NCI-H748 (cell line): ENCODE measurements around the gene SPTBN1.
A peak's percentile ranks its signal among the peaks of the same experiment; 100 is the strongest.
"Not testable (repeated sequence)": the region's sequence is repeated elsewhere in the genome, so short reads cannot be mapped to it uniquely, and the experiment has no call there.

ENCODE experiments used
- DNase-seq: peaks from one replicate; lab custom pipeline; 2025; ENCODE audit not compliant: unreplicated experiment; lab: John Stamatoyannopoulos, UW

Gene SPTBN1

DNA sequence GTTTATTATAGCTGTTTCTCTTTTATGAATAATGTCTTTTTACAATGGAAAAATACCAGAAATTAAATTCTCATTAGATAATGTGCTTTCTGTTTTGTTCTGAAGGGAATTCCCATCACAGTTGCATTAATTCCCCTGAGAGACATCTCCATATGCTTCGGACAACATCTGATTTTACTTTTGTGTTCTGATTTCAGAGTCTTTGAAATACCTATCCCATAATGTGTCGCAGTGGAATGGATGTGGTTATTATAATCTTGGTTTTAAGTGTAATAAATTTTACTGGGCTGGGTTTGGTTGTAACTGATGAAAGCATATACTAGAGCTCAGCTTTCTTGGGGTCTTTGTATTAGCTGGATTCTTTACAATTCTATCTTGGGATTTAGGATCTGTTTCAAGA is 12.5 kb downstream of the SPTBN1 start:
- DNase-seq = no peak

DNA sequence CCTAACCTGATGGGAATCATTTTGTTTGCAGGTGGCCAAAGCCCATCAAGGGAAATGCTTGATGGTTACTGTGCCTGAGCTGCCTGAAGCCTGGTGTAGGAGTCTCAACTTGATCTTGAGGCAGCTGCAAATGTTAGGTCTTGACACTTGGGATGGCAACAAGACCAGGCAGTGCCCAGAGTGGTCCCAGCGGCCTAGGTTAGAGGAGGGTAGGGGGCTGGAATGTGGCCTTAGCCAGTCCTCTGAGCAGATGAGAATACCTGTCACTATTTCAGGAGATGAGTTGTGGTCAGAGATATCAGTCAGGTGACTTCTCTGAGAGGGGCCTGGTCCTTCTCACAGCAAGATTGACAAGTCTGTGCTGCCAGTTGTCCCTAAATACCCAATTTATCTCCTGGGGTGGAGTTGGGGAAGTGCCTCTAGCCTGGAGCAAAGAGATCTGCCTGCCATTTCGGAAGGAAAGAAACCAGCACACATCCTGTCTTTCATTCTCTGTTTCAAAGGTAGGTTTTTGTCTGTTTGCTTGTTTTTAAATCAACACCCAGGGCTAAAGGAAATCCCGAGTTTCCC is 13.4 kb downstream of the SPTBN1 start:
- no peak for DNase-seq

DNA sequence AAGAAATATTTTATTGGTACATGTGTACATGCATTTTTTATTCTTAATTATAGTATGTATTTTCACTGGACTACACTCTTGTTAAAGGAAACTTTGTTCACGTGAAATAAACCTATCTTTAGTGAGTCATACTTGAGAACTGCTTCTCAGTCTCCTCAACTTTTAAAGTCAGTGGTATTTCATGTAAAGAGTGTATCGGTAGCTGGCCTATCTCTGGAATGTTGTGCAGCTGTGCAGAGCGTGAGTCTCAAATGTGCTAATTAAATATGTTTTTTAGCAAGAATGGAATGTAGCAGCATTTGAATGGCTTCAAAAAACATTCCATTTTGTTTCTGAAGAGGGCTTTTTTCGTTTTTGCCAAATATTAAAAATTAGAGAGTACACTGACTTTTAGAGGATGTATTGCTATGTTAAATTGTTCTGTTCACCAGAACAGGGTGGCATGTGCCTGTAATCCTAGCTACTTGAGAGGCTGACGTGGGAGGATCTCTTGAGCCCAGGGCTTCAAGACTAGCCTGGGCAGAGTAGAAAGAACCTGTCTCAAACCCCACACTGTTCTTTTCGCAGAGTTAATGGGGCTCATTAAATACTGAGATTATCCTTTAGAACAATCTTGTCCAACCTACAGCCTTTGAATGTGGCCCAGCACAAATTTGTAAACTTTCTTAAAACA is 14.3 kb downstream of the SPTBN1 start:
- DNase-seq = no peak

DNA sequence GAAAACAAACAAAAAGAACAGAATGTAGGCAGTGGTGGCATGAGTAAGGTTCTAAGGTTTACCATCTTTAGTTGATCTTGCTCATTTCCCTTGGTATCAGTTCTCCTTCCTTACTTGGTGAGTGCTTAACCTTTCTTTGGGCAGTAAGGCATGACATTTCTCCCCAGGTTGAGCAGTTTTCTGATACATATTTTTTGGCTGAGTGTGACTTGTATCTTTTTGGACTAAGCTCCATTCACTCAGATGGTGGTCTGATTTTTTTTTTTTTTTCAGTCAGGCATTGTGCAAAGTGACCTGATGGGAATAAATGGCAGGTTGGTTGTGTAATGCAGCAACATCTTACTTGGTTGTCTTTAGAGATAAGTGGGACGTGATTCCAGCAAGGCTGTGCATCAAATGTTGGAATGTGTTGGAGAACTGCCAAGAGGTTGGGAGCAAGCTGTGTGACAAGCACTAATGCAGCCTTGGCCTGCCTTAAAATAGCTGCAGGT is 15.1 kb downstream of the SPTBN1 start:
- peak; percentile 27 for DNase-seq

DNA sequence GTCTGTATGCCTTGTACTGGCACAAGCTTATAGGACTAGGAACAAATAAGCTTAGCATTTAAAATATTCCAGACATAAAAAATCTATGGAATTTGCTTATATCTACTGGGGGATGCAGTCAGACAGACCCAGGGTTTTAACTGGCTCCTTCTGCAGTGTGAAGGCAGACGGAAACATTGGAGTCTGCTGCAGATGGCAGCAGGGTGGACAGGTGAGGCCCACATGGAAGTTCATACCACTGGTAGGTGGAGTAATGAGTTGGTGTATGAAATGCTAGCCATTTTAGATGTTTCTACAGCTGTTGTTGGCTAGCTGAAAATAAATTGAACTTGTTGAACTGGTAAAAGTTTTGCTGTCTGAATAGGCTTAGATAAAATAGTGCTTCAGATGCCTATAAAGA is 17.7 kb downstream of the SPTBN1 start:
- DNase-seq = no peak

DNA sequence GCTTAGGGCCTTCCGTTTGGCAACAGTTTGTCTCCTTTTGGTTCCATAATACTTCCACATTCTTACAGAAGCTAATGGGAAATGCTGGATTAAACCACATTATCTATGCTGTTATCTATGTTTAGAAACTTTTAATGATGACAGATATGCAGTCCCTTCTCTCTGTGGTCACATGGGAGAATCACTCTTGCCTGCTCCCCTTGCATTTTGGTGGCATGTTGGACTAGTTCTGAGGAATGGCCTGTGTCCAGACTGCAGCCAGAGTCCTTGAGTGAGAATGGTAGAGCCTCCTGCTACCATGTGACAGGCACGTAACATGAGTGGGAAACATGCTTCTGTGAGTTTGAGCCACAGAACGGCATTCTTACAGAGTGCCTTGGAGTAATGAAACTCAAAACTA is 19.2 kb downstream of the SPTBN1 start:
- no peak for DNase-seq

DNA sequence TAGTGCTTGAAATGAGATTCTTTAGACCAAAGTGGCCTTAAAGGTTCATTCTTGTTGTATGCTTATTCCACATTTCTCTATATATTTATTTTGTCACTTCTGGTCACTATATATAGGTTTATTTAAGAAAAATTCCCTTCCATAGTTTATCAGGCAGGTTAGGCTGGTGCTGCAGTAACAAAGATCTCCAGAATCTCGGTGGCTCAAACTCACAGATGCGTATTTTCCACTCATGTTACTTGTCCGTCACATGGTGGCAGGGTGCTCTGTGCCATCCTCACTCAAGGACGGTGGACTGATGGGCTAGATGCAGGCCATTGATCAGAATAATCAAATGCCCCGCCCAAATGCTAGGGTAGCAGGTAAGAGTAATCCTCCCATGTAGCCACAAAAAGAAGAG is 19.8 kb downstream of the SPTBN1 start:
- DNase-seq = peak; percentile 1

DNA sequence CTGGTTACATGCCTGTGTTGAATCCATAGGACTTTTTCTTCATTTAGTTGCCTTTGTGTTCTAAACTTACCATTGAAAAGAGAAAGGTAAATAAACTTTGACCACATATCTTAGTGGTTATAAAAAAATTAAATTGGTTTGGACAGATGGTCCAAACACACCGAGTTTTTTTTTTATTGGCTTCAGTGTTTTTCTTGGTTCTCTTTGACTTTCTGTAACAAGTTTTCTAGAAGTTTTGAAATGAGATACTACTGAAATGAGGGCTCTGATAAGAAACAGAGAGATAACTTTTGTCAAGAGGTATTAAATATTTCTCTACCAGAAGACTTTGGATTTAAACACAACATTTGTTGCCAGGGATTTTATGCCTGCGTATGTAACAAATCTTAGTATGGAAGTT is 20.7 kb downstream of the SPTBN1 start:
- no peak for DNase-seq

DNA sequence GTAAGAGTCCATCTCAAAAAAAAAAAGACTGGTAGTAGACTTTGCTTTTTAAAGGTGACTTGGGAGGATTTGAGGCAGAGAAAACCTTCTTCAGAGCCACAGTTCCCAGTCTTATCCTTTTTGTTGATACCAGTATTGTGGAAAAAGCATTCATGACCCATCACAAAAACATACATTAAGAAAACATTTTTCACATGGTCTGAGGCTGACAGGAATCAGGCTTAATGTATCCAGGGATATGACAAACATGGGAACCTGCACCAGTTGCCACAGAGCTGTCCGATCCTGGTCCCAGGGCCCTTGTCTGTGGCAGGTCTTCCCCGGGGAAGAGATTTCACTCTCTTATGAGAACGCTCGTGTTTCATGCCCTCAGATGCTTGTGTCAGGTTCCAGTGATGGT is 21.8 kb downstream of the SPTBN1 start:
- no peak for DNase-seq

DNA sequence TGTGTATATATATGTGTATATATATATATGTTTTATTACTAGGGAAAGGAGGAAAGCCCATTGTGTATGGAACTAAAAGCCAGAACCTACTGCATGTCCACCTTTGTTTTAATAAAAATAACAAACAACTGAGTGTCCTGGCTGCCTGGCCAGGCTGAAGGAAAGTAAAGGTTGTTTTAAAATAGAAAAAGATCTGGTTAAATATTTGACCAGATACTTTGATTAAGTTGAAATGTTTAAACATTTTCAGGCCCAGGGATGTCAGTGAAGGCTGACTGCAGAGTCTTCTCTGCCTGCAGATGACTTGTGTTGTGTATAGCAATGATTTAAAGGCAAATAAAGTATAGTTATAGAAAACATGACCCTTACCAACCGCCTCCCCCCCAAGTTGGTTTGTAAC is 22.8 kb downstream of the SPTBN1 start:
- no peak for DNase-seq

DNA sequence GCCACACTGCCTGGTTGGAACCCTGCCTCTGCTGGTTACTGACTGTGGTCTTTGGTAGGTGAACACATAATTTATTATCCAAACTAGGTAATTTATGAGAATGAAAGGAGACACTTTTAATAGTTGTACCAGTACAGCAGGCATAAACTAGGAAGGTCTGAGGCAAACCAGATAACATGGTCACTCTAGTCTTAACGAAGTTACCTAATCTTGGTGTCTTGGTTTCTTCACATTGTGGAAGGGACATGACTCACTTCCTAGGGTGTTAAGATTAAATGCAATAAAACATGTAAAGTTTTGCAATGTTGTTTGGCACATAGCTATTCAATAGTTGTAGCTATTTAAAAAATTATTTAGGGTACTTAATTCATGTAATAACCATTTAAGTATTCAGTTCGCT is 23.3 kb downstream of the SPTBN1 start:
- DNase-seq = no peak

DNA sequence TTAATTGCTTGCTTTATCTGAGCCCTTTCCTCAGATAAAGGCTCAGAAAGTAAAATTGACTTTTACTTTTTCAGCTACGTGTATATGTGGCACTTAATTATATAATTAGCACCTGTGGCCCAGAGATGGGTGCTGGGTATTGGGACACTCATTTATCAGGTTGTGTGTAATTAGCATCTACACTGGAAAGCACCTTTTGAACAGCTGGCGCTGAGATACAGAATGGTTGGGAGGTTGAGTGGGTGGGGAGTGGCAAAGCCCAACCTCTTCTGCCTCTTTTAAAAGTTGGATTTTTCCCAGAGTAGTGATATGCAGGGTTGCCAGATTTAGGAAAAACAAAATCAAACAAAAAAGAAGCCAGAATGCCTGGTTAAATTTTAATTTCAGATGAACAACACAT is 23.9 kb downstream of the SPTBN1 start:
- peak; percentile 43 for DNase-seq

DNA sequence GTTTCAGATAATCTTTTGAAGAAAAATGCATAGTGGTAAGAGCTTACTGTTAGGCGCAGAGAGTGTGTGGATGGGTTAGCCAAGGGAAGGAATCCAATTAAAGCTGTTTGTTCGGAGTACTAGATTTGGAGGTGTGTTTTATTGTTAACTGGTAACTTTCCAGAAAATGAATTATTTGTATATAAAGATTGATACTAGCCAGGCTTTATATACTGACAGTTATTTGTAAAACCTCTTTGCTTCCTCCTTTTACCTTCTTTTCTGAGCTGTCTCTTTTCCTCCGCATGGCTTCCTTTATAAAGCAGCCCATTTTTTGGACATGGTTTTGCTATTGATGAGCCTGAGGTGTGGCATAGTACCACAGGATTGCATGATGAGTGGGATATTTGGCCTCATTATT is 25.6 kb downstream of the SPTBN1 start:
- DNase-seq = no peak

DNA sequence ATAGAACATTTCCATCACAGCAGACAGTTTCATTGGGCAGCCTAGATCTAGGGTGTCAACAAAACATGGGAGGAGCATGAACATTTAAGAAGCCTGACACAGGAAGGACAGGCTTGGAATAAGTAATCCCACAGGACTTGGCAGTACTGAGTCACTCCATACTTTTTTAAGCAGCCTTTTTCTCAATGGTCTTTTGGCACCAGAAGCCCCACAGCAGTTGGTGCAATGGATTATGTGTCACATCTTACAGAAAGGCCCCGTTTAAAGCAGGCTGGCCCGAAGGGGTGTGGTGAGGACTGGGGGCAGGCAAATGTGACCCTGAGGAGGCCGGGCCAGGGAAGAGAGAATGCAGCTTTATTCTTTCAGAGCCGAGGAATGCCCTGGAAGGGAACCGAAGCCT is 26.6 kb downstream of the SPTBN1 start:
- DNase-seq = no peak

DNA sequence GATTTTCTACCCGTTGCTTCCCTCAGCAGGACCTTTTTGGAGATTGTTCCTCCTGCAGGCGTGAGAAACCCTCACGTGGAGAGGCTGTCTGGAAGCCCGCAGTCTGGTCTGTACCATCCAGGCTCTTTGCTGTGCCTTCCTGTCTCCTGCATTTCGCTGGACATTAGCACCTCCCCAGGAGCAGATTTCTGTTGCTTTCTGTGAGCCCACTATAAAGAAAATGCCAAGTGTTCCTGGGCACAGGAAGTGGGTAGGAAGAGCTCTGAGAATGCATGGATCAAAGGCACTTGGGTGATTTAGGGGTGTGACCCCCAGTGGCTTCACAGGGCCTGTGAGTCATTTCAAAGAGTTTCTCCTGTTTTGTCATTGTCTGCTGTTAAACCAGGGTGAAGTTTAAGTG is 27.3 kb downstream of the SPTBN1 start:
- no peak for DNase-seq

DNA sequence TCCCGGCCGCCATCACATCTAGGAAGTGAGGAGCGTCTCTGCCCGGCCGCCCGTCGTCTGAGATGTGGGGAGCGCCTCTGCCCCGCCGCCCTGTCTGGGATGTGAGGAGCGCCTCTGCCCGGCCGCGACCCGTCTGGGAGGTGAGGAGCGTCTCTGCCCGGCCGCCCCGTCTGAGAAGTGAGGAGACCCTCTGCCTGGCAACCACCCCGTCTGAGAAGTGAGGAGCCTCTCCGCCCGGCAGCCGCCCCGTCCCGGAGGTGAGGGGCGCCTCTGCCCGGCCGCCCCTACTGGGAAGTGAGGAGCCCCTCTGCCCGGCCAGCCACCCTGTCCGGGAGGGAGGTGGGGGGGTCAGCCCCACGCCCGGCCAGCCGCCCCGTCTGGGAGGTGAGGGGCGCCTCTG is 29.6 kb downstream of the SPTBN1 start:
- not testable (repeated sequence) for DNase-seq

DNA sequence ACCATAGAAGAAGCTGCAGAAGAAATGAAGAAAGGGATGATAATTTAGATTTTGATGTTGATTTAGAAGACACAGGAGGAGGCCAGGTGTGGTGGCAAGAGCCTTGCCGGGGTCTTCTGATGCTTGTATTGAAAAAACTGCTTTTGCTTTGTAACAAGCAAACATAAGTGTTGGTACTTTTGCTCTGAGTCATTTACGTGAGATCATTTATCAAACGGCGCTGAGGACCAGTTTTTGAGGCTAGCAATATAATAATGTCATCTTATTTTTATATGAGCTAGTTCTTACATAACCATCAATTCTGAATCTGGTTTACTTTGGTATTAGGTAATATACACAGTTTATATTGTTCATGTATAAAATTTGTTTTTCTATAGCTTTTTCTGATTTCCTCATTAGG is 30.6 kb downstream of the SPTBN1 start:
- DNase-seq = peak; percentile 4

DNA sequence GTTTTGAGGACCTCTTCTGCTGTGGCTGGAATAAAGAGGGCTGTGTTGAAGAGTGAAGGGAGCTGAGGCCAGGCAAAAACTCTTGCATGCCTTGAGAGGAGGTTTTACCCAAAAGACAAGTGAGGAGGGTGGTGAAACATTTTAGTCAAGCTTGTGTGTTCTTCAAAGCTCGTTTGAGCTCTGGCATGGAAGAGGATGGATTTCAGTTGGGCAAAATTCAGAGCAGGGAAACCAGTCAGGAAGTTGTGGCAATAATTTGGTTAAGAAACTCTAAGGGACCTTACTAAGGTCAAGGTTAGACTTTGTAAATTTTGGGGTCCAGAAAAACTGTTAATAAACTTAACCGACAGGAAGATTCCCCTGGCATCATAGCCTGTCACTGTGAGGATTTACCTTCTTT is 34.7 kb downstream of the SPTBN1 start:
- DNase-seq = no peak

DNA sequence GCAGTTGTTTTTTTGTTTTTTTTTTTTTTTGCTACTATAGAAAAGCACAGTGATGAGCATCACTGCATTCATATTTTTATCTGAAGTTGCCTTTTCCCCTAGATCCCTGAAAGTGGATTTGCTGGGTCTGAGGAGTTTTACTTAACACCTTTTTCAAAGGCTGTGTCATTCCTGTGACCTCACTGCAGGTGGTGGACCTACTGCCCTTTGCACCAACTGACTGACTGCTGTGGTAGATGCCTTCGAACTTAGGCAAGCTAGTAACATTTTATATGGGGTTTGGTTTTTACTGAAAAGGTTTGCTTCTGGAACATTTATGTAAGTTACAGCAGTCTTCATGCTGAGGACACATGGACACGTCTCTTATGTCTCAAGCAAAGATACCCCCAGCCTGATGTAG is 36.2 kb downstream of the SPTBN1 start:
- DNase-seq = no peak

DNA sequence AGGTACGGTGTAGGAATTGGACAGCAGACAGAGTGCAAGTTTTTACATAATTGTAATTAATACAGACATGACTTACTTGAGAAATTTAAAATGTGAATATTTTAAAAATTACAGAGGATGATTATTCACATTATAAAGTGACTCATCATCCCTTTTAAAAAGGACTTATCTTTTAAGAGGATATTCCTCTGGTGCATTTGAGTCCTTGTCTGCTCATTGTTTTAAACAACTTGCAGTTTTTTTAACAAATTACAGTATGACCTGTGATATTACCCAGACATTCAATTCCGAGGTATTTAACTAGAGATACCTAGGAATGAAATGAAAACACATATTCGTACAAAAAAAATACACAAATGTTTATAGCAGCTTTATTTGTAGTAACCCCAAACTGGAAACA is 38.0 kb downstream of the SPTBN1 start:
- DNase-seq = no peak

DNA sequence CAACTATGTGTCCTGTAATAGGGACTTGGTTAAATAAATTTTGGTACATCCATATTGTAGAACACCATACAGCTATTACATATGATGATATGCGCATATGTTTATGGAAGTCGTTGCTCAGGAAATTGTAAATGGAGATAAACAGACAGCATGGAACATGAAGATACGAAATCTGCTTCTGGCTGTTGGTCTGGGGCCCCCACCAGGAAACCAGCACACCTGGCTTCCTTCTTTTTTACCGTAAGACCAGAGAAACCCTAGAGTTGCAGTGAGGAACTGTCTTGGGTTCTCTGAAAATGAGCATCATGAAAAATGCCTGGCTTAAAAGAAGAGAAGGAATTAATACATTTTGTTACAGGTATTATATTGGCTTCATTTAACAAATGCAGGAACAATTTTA is 40.8 kb downstream of the SPTBN1 start:
- no peak for DNase-seq

DNA sequence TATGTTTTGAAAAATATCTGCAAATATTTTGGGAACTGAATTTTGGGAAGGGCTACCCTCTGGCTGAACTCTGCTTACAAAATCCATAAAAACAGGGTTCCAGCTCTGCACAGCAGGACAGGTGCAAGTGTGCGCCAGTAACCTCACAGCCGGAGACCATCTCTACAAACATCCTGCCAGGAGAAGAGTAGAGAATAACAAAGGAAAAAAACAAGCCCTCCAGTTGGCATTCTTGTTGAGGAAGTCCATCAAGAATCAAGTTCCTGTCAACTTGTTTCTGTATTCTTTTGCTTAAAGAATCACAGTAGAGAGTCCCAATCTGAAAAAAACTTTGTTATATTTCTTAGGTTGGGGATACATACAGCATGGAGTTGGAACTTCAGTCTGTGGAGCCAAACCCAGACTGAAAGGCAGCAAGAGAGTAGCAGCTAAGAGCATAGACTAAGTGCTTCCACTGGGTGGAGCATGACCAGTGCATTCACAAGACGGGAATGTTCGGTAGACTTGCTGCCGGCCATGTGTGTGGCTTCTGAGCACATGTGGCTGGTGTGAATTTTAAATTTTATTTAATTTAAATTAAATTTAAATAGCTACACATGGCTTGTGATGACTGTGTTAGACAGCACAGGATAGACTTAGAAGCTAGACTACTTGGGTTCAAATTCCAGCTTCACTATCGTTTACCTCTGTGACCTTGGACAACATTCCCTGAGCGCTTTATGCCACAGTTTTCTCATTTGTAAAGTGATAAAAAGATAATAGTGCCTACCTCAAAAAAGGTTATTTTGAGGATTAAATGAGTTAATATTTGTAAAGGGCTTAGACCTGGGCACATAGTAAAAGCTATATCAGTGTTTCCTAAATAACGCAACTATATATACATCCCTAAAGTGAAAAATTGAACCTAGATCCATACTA is 41.9 kb downstream of the SPTBN1 start:
- peak; percentile 62 for DNase-seq
